GM12875 (cell line): Measurements from ENCODE around the gene SPINK13.
"Not testable (repeated sequence)": the region's sequence is repeated elsewhere in the genome, so short reads cannot be mapped to it uniquely, and the experiment has no call there.

Experiments
- H3K4me3 ChIP-seq: one replicate; pipeline ENCODE4 v1.5.1; 2011; ENCODE audit warnings: low read depth, low read length, control low read depth
- CTCF ChIP-seq: IDR thresholded peaks from 2 replicates; pipeline ENCODE4 v1.5.1; 2011; ENCODE audit warnings: low read depth, mild to moderate bottlenecking, control low read depth, inconsistent platforms, low read length, moderate library complexity, borderline replicate concordance; ENCODE audit not compliant: insufficient read depth

The SPINK13 gene

GRCh38 chr5:148238418-148238794 lies 30.2 kb upstream of the SPINK13 start, which contains the start of gene MARCOL:
MARCOL (plus strand) TSS chr5:148238525; CDS start chr5:148238598, 73 bp downstream.
- H3K4me3 ChIP-seq, result no peak within 1 kb of the TSS
- no peak for TF ChIP-seq CTCF

GRCh38 chr5:148248894-148249293 lies 19.7 kb upstream of the SPINK13 start:
- H3K4me3 ChIP-seq, result no peak overlapping the region
- no peak for TF ChIP-seq CTCF

GRCh38 chr5:148255456-148255855 lies 13.1 kb upstream of the SPINK13 start:
- no peak for TF ChIP-seq CTCF

GRCh38 chr5:148259288-148259687 lies 9.3 kb upstream of the SPINK13 start:
- TF ChIP-seq CTCF, result no peak
- no peak overlapping the region for H3K4me3 ChIP-seq

More at GRCh38 chr5:148255456-148255855, 13.1 kb upstream of the SPINK13 start:
- no peak overlapping the region for H3K4me3 ChIP-seq

- H3K4me3 ChIP-seq, result no peak overlapping the region
- TF ChIP-seq CTCF, result no peak
Measured at GRCh38 chr5:148261221-148261620, 7.4 kb upstream of the SPINK13 start.

GRCh38 chr5:148267962-148268361 lies 632 bp upstream of the SPINK13 start:
- H3K4me3 ChIP-seq, result no peak overlapping the region
- TF ChIP-seq CTCF, result no peak

GRCh38 chr5:148275129-148275528 lies 6.5 kb downstream of the SPINK13 start:
- not testable (repeated sequence) for H3K4me3 ChIP-seq

- H3K4me3 ChIP-seq, result not testable (repeated sequence)
Measured at GRCh38 chr5:148280893-148281292, 12.3 kb downstream of the SPINK13 start.

GRCh38 chr5:148281336-148281735 lies 12.7 kb downstream of the SPINK13 start:
- H3K4me3 ChIP-seq, result not testable (repeated sequence)
